NCI-H2227 treated with DMSO at 0.1 percent for 48 hours (cell line): ENCODE data around the gene FAM9A.
"Not testable (repeated sequence)": the region's sequence is repeated elsewhere in the genome, so short reads cannot be mapped to it uniquely, and the experiment has no call there.

Experiments
- DNase-seq: peaks from one replicate; lab custom pipeline; 2025; lab: John Stamatoyannopoulos, UW

Gene FAM9A

DNA sequence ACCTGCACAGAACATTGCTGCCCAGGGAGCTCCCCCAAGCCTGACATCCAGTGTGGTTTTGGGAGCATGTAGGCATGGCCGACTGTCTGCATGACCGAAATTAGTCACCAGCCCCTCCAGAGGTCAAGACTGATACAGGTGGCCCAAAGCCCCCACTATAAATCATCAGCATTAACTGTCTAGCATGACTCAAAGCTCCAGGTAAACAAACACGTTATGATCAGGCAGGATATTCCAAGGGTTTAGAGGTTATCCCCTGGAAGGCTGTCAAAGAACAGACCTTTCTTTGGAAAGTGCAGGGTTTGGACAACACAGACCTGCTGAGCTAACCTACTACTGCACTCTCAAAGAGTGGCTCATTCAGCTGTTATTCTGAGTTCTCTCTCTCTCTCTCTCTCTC is 2.1 kb upstream of the FAM9A start:
- DNase-seq = no peak

DNA sequence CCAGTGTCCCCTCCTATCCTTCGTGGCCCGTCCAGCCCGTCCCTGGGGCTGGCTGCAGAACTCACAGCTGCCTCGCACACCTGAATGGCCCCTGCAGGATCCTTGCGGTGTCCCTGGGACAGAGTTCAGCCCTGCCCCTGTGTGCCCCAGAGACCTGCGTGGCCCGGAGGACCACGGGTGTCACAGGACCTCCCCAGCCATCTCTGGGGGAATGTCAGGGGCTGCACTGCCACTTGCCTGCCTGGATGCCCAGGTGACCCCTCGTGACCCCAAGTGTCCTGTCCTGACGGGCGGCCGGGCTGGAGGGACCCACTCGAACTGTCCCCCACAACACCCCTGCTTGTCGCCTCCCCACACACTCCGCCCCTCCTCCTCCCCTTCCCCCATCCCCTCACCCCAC is 832 bp downstream of the FAM9A start:
- DNase-seq = not testable (repeated sequence)

- not testable (repeated sequence) for DNase-seq
Measured at GRCh38 chrX:8799281-8799680, 1.9 kb downstream of the FAM9A start.

- DNase-seq = not testable (repeated sequence)
Measured at GRCh38 chrX:8798702-8799101, 2.5 kb downstream of the FAM9A start.

GRCh38 chrX:8787119-8787518 is 14.1 kb downstream of the FAM9A start:
- DNase-seq = not testable (repeated sequence)

DNA sequence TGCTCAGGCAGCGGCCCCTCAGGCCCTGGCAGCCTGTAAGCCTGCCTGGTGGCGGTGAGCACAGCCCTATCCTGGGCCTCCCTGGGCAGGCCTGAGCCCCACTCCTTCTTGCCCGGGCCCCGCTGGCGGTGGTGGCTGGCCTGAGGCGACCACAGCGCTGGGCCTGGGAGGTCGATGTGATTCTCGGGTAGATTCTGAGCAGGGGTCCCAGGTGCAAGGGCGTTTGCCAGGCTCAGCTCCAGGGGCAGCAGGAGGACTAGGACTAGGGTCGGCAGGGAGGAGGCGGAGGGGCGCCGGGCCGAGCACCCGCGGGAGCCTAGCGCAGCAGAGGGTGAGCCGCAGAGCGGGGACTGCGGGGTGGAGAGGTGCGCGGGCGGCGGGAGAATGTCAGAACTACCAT is 17.0 kb downstream of the FAM9A start:
- DNase-seq = no peak

DNA sequence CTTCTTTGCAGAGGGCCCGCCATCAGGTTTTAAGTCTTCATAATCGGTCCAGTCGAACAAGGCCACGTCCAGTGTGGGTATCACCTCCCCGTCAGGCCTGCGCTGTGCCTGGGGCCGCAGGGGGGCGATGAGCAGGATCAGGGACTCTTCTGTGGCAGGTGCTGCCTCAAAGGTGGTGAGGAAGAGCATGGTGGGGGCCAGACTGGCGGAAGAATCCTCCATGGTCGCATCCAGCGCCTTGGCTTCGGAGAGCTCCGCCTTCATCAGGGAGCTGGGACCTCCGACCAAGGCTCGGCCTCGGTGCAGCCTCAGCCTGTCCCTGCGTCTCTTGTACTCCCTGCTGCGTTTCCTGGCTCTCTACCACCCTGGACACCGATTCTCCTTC is 17.5 kb downstream of the FAM9A start:
- DNase-seq = no peak

DNA sequence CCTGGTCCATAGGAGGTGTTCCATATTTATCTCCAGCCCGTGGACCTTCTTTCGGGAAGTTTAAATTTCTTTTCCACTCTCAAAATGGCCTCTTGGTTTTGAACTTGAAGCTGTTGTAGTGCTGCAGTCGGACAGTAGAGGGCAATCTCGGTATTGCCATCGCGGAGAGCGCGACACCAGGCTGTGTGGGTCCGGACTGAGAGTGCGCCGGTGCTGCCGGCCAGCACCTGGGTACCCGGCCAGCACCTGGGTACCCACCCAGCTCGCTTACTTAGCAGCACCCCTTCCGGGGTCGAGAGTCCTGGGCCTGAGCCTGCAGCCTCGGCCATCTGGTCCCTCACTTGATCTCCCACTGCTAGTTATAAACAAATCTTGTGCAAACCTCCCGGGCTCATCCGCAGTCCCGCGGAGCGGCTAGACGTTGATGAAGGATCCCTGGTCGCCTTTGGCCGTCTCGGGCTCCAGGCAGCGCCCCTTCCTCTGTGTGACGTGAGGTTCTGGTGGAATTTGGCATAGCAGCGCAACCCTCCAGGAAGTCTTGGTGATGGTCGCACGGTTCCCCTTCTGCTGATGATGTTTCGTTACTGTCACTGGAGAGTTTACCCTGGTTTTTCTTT is 18.0 kb downstream of the FAM9A start:
- peak; percentile 44 for DNase-seq

DNA sequence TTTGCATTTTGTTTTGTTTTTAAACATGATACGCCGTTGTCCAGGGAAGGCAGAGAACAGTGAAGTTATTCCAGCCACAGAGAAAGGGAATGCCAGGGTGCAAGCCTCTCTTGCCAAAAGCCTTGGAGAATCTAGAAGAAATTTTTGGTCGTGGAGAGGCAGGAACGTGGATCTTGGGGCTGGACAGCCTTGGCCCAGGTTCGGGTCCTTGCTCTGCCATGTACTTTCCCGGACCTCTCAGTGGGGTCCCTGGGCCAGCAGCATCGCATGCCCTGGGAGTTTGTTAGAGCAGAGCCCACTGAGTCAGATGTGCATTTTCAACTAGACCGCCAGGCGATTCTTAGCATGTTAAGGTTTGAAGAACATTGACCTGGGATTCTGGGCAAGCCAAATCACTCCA is 18.6 kb downstream of the FAM9A start:
- no peak for DNase-seq

DNA sequence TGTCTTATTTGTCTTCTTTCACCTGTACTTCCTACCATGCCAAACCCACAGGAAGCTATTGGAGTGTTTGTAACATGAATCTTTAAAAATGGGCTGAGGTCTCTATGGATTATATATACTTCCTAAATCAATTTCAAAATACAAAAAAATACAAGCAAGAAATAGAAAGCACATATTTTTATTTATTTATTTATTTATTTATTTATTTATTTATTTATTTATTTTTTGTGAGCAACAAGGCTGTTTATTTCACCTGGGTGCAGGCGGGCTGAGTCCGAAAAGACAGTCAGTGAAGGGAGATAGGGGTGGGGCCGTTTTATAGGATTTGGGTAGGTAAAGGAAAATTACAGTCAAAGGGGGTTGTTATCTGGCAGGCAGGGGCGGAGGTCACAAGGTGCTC is 19.3 kb downstream of the FAM9A start:
- not testable (repeated sequence) for DNase-seq

- DNase-seq = no peak
Measured at GRCh38 chrX:8773117-8773516, 28.1 kb downstream of the FAM9A start.

GRCh38 chrX:8760021-8760420 is 41.2 kb downstream of the FAM9A start:
- no peak for DNase-seq

GRCh38 chrX:8758706-8759105 is 42.5 kb downstream of the FAM9A start:
- not testable (repeated sequence) for DNase-seq

- DNase-seq = not testable (repeated sequence)
Measured at GRCh38 chrX:8757609-8758389, 43.4 kb downstream of the FAM9A start.

- no peak for DNase-seq
Measured at GRCh38 chrX:8755813-8756212, 45.4 kb downstream of the FAM9A start.

DNA sequence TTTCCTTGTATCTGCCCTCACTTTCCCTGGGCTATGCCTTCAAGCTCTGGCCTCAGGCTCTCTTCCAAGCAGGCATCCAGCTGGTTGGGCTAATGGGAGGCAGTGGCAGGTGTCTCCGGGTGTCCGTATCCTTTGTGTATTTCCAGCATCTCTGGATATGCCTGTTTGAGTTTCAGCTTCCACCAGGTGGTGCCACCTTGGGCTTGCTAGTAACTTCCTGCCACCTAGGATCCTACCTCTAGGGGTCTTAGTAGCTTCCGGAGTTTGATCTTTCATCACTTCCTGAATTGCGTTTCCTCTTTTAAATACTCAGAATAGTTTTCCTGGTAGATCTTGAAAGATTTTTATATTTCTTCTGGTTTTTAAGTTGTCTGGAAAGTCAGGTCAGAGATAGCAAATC is 46.1 kb downstream of the FAM9A start:
- no peak for DNase-seq

- no peak for DNase-seq
Measured at GRCh38 chrX:8749697-8750096, 51.5 kb downstream of the FAM9A start.

- DNase-seq = peak; percentile 15
Measured at GRCh38 chrX:8748855-8749254, 52.3 kb downstream of the FAM9A start.

GRCh38 chrX:8743126-8743732 is 58.0 kb downstream of the FAM9A start:
- DNase-seq = no peak

GRCh38 chrX:8741981-8742380 is 59.2 kb downstream of the FAM9A start:
- DNase-seq = no peak
